ENCODE measurements around the gene PDGFA. TPM values are rescaled to one million over a fixed set of nuclear protein-coding genes. Genes with fewer than 3 reads are reported as not detected.

Gene PDGFA
- total RNA-seq, 1 experiment from 2014 or later, result 18.4 TPM

GRCh38 chr7:464454-465401, 54.9 kb downstream of the PDGFA start:
- CTCF ChIA-PET, result no interaction called here
- intact Hi-C loops (cut with micrococcal nuclease), result no loop called here
- Histone ChIP-seq H3K36me3 (ENCODE audit: low read depth, low read length) (no peaks in the 10 kb centered on the region), H4K20me1 (ENCODE audit: low read length) (no peaks in the 10 kb centered on the region), H3F3A (ENCODE audit: low read length, unreplicated experiment) (no peaks in the 10 kb centered on the region), H3K4me2 (ENCODE audit: low read length) (no peak overlapping the region), H2AFZ (ENCODE audit: low read length) (no peak overlapping the region), H3K27me3 (ENCODE audit: low read length) (no peaks in the 10 kb centered on the region), H3K9ac (ENCODE audit: low read length) (no peak overlapping the region), H3K9me3 (ENCODE audit: low read length) (no peaks in the 10 kb centered on the region), H3K4me3 (ENCODE audit: low read length) (no peak overlapping the region), H3K4me1 (ENCODE audit: insufficient read depth, low read length) (no peaks in the 10 kb centered on the region), H3K27ac (ENCODE audit: low read length) (no peak overlapping the region), H3K9me2 (replicated peaks; ENCODE audit: low read length) (no peaks in the 10 kb centered on the region), H3K79me2 (ENCODE audit: low read length) (no peaks in the 10 kb centered on the region)
- no TSS peak for BruUV-seq (replicated peaks)
- TF ChIP-seq, protein P1, sequence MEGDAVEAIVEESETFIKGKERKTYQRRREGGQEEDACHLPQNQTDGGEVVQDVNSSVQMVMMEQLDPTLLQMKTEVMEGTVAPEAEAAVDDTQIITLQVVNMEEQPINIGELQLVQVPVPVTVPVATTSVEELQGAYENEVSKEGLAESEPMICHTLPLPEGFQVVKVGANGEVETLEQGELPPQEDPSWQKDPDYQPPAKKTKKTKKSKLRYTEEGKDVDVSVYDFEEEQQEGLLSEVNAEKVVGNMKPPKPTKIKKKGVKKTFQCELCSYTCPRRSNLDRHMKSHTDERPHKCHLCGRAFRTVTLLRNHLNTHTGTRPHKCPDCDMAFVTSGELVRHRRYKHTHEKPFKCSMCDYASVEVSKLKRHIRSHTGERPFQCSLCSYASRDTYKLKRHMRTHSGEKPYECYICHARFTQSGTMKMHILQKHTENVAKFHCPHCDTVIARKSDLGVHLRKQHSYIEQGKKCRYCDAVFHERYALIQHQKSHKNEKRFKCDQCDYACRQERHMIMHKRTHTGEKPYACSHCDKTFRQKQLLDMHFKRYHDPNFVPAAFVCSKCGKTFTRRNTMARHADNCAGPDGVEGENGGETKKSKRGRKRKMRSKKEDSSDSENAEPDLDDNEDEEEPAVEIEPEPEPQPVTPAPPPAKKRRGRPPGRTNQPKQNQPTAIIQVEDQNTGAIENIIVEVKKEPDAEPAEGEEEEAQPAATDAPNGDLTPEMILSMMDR (conservative IDR thresholded peaks at IDR 0.05; ENCODE audit: low read depth, low read length), result no peak
- TF ChIP-seq EZH2 (IDR thresholded peaks at IDR 0.05; ENCODE audit: low read length, unreplicated experiment) (no peak), EZH2phosphoT487 (IDR thresholded peaks at IDR 0.05; ENCODE audit: borderline replicate concordance, low read length) (no peak)
- POLR2A ChIA-PET (ENCODE audit: unreplicated experiment), result no interaction called here
- DNase-seq (no peak), ATAC-seq (no peak)

- H3K27ac ChIP-seq (ENCODE audit: low read length), result no peak overlapping the region
- no peaks in the 10 kb centered on the region for H3K4me1 ChIP-seq (ENCODE audit: insufficient read depth, low read length)
- no peak overlapping the region for H3K4me2 ChIP-seq (ENCODE audit: low read length)
- BruUV-seq (replicated peaks), result no TSS peak
- POLR2A ChIA-PET (ENCODE audit: unreplicated experiment), result no interaction called here
- intact Hi-C loops (cut with micrococcal nuclease), result no loop called here
- DNase-seq, result no peak
- no peaks in the 10 kb centered on the region for H3K79me2 ChIP-seq (ENCODE audit: low read length)
- H3K36me3 ChIP-seq (ENCODE audit: low read depth, low read length), result no peaks in the 10 kb centered on the region
- no peak overlapping the region for H3K9ac ChIP-seq (ENCODE audit: low read length)
- H3K9me2 ChIP-seq (replicated peaks; ENCODE audit: low read length), result no peaks in the 10 kb centered on the region
- no peaks in the 10 kb centered on the region for H4K20me1 ChIP-seq (ENCODE audit: low read length)
- no peak for TF ChIP-seq EZH2 (IDR thresholded peaks at IDR 0.05; ENCODE audit: low read length, unreplicated experiment)
- no peak for TF ChIP-seq EZH2phosphoT487 (IDR thresholded peaks at IDR 0.05; ENCODE audit: borderline replicate concordance, low read length)
- TF ChIP-seq, protein P1 (conservative IDR thresholded peaks at IDR 0.05; ENCODE audit: low read depth, low read length), result no peak
- CTCF ChIA-PET, result no interaction called here
- no peaks in the 10 kb centered on the region for H3K27me3 ChIP-seq (ENCODE audit: low read length)
- no peaks in the 10 kb centered on the region for H3F3A ChIP-seq (ENCODE audit: low read length, unreplicated experiment)
- H3K9me3 ChIP-seq (ENCODE audit: low read length), result no peaks in the 10 kb centered on the region
- H2AFZ ChIP-seq (ENCODE audit: low read length), result no peak overlapping the region
- ATAC-seq, result no peak
- no peak overlapping the region for H3K4me3 ChIP-seq (ENCODE audit: low read length)
Observed at GRCh38 chr7:463817-464453, 55.7 kb downstream of the PDGFA start.

GRCh38 chr7:463362-463781, 56.3 kb downstream of the PDGFA start:
- CTCF ChIA-PET, result no interaction called here
- H3K4me3 ChIP-seq (ENCODE audit: low read length), result no peak overlapping the region
- TF ChIP-seq EZH2phosphoT487 (IDR thresholded peaks at IDR 0.05; ENCODE audit: borderline replicate concordance, low read length) (no peak), EZH2 (IDR thresholded peaks at IDR 0.05; ENCODE audit: low read length, unreplicated experiment) (no peak)
- TF ChIP-seq, protein P1 (conservative IDR thresholded peaks at IDR 0.05; ENCODE audit: low read depth, low read length), result no peak
- H3K27me3 ChIP-seq (ENCODE audit: low read length), result no peaks in the 10 kb centered on the region
- POLR2A ChIA-PET (ENCODE audit: unreplicated experiment), result no interaction called here
- H3K27ac ChIP-seq (ENCODE audit: low read length), result no peak overlapping the region
- DNase-seq (no peak), ATAC-seq (no peak)
- BruUV-seq (replicated peaks), result no TSS peak
- no peaks in the 10 kb centered on the region for H3K9me3 ChIP-seq (ENCODE audit: low read length)
- H3K4me2 ChIP-seq (ENCODE audit: low read length), result no peak overlapping the region
- no peaks in the 10 kb centered on the region for H3F3A ChIP-seq (ENCODE audit: low read length, unreplicated experiment)
- no peak overlapping the region for H2AFZ ChIP-seq (ENCODE audit: low read length)
- no peaks in the 10 kb centered on the region for H3K36me3 ChIP-seq (ENCODE audit: low read depth, low read length)
- H4K20me1 ChIP-seq (ENCODE audit: low read length), result no peaks in the 10 kb centered on the region
- H3K79me2 ChIP-seq (ENCODE audit: low read length), result no peaks in the 10 kb centered on the region
- no peaks in the 10 kb centered on the region for H3K4me1 ChIP-seq (ENCODE audit: insufficient read depth, low read length)
- H3K9me2 ChIP-seq (replicated peaks; ENCODE audit: low read length), result no peaks in the 10 kb centered on the region
- H3K9ac ChIP-seq (ENCODE audit: low read length), result no peak overlapping the region
- intact Hi-C loops (cut with micrococcal nuclease), result no loop called here

Measured in PC-3 (cell line).